Suppressor macrophage (primary cell): ENCODE data around the gene EVX2.
A peak's percentile ranks its signal among the peaks of the same experiment; 100 is the strongest.

ENCODE experiments used
- DNase-seq, 4 experiments: peaks; one replicate each; pipeline ENCODE4 v3.0.0-alpha.2; 2020 to 2022

The EVX2 gene

GRCh38 chr2:176081837-176082524, 1.8 kb downstream of the EVX2 start:
- DNase-seq: no peak

DNA sequence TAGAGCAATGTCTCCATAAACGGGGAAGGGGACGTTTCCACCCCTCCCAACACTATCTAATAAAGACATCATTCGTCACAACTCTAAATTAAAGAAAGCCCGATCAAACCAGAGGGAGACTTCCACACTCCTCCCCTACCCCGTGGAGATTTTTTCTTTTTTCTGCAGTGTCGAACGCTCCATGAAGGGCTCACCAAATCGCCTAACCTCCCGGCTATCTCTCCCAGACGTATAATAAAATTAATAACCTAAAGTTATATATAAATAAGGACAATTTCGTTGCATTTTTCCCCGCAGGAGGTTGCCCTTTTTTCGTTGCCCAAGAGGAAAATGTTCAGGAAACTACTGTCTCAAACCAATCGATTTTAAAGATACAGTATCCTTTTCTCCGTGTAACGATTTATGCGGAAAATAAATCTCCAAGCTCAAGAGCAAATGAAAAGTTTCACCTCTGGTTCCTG, 2.4 kb downstream of the EVX2 start:
- no peak for DNase-seq

GRCh38 chr2:176080540-176081375, 3.0 kb downstream of the EVX2 start:
- DNase-seq: peak in 1 of 4 experiments; percentile 16

DNA sequence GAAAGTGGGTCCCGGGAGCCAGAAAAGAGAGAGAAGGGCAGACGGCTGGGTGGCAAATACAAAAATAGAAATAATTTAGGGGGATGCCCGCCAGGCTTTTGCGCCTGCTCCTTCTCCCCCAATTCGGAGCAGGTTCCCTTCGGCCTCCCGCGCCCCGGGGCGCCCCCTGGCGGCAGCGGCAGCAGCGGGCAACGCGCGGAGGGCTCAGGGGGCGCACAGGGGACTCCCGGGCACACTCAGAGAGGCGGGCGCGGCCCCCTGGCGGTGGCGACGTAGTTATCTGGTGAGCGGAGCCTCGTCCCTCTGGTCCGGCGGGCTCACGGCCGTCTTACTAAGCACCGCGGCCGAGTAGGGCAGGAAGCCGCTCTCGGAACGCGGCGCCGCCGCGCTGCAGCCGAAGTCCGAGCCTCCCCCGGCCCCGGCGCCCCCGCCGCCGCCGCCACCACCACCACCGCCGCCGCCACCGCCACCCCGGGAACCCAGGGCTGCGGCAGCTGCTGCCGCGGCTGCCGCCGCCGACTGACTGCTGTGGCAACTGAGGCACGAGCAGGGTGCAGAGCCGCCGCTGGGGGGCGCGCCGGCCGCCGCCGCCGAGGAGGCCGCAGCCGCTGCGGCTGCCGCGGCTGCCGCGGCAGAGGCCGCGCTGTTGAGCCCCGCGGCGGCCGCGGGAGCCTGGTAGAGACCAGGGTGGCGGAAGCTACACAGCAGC, 3.8 kb downstream of the EVX2 start:
- DNase-seq: peak in 3 of 4 experiments; percentile 33 to 69 (median 46)

DNA sequence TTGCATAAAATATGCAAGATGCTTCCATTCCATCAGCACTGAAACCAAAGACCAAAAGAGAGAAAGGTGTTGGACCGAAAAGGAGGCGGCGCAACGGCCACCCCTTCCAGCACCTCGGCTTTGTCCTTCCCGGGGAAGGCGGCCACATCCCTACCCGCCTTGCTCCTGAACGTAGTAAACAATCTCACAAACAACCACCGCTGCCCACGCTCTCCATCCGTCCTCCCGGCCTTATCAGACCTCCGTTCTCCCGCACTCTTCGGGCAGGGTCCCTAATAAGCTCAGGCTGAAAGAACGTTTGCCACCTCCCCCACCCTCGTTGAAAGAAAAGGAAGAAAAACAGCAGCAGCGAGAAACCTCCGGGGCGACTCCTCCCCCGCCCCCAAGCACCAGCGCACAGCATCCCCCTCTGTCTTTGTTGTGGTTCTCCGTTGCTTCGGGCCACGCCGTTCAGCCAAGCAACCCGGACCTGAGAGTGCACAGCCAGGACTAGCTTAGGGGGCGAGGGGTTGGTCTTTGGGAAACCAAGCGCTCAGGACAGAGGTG, 4.4 kb downstream of the EVX2 start:
- DNase-seq: no peak

- no peak for DNase-seq
These were observed 5.0 kb downstream of the EVX2 start for GRCh38 chr2:176078541-176079284.

DNA sequence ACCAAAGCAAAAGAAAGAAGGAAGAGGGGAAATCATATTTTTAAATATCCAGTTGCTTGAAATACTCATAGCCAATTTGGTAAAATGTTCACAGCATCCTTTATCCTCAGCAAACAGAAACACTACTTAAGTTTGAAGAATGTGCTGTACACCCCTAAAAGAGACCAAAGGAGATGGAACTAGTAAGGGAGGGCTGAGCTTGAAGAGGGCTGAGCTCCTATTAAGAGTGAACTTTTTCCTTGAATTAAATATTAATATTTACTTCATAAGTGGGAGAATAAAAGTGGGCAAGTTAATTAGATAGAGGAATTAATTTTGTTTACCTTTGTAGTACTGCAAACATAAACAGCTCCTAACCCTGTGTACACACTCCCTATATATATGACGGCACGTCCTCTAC, 7.0 kb downstream of the EVX2 start:
- DNase-seq: no peak

GRCh38 chr2:176076063-176076462, 7.7 kb downstream of the EVX2 start:
- DNase-seq: no peak

- no peak for DNase-seq
These were observed 8.3 kb downstream of the EVX2 start for GRCh38 chr2:176075481-176075880.

DNA sequence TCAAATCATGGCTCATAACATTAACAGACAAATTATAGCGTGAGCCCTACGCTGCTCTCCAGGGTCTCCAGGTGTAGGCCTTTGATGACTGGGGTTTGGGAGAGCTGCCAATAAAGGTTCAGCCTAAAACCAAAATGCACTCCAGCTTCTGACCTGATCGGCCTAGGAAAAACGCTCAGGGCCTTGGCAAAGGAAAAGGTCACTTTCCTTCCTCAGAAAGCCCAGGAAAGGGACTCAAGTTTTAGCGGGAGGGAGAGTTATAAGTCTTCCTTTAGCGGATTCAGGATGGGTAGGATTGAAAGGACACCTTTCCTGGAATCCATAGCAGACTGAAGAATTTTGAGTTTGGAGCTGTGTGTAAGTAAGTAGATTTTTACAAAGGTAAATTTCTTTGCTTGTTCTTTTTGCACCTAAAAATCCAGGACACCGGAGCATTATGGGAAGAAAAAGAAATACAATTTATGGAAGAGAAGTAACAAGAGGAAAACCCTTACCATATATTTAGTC, 8.8 kb downstream of the EVX2 start:
- no peak for DNase-seq

DNA sequence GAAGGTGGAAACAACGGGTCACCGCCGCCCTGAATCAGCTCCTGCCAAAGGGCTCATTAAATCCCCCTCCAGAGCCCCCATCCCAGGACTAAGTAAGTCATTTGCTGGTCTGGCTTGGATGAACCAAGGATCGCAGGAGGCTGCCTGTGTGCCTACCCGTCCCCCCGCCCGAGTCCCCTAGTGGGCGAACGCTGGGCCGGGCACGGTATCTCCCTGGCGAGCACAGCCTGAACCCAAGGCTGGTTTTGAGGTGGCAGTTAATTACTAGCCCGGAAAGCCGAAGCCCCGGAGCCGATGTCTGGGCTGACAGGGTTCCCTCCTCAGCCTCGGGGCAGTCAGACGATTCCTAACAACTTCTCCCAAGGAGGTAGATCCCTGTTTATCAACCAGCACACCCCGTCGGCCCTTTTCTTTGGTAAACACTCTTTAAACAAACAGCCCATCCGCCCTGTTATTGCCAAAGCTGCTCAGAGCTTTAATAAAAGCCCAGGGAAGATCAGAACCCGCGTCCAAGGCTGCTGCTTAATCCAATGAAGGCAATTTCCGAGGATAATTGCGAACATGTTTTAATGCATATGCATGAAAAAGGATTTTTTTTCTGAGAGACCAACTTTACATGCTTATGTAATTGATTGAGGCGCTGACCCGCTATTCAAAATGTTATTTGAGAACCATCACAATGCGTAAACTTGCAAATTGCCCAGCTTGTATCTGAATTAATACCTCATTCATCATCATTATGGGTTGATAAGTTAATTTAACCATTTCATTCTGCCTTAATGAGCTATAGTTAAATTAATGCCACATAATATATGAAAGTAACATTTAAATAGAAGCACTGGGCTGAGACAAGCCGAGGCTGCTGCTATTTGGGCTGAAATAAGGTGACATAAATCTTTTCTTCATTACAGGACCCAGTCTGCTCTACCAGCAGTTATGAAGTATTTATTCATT, 10.5 kb downstream of the EVX2 start:
- no peak for DNase-seq

DNA sequence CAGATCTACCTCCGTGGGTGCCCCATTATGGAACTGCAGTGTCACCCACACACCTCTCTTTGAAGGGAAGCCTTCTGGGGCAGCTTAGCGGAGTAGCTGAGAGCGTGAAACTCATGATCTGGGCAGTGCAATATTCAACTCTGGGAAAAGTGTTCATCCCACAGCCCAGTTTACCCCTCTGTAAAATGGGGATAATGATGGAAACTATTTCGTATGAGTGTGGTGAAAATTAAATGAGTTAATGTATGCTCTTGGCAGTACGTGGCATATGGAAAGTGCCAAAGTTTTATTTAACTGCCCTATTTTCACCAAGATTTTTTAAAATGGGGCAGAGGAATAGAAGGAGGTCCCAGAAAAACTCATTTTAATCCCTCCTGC, 11.5 kb downstream of the EVX2 start:
- no peak for DNase-seq

DNA sequence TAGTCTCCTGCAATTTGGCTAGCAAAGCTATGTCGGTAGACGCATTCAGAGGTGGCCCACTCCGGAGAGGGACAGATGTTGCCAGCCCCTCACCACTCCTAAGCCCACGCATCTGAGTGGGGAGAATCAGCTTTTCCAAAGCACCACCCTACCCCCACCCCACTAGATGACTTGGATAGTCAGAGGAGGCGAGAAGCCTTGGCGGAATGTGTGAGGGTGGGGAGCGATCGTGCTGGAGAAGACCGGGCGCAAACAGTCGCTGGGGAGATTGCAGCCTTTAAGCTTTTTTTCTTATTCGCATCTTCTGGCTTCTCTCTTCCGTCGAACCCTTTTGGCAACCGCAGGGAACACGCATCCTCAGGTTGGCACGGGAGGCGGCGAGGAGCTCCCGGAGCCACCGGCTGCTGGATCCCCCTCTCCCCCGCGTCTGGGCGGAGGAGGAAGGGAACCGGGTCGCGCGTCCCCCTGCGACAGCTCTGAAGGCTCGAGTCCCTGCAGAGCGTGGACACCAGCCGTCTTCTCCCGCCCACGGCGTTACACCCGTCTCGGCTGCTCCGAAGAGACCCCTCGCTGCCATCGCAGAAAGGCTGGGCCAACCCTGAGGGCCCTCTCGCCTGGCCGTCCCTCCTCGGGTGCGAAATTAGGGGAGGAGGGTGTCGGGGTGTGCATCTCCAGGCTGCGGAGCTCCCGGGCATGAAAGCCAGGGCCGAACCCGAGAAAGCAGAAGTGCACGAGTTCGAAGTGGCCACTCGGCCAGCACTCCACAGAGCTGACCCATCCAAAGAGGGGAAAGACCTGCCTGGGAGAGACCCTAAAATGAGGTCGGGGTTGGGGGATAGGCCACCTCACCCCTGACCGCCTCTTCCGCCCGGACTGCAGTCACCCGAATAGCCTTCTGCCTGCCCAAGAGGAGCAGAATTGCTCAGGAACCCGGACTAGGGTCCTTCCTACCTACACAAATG, 12.2 kb downstream of the EVX2 start:
- no peak for DNase-seq

DNA sequence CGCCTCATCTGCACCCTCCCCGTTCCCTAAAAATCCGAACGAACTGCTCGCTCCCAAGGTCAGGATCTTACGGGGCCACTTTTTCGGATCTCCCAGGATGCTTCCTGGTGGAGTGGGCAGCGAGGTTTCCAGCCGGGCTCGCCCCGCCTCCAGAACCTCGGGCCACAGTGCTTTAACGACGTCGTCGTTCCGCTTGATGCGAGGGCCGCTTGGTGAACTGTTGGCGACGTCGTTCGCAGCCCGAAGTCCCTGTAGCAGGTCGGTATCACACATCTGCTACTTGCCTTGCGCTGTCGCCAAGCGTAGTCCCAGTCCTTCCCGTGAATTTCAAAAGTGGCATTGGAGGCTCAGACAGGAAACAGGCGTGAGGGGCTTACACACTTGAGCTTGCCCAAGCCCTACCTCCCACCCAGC, 15.3 kb downstream of the EVX2 start:
- DNase-seq: no peak

- no peak for DNase-seq
These were observed 16.0 kb downstream of the EVX2 start for GRCh38 chr2:176067589-176068418.

DNA sequence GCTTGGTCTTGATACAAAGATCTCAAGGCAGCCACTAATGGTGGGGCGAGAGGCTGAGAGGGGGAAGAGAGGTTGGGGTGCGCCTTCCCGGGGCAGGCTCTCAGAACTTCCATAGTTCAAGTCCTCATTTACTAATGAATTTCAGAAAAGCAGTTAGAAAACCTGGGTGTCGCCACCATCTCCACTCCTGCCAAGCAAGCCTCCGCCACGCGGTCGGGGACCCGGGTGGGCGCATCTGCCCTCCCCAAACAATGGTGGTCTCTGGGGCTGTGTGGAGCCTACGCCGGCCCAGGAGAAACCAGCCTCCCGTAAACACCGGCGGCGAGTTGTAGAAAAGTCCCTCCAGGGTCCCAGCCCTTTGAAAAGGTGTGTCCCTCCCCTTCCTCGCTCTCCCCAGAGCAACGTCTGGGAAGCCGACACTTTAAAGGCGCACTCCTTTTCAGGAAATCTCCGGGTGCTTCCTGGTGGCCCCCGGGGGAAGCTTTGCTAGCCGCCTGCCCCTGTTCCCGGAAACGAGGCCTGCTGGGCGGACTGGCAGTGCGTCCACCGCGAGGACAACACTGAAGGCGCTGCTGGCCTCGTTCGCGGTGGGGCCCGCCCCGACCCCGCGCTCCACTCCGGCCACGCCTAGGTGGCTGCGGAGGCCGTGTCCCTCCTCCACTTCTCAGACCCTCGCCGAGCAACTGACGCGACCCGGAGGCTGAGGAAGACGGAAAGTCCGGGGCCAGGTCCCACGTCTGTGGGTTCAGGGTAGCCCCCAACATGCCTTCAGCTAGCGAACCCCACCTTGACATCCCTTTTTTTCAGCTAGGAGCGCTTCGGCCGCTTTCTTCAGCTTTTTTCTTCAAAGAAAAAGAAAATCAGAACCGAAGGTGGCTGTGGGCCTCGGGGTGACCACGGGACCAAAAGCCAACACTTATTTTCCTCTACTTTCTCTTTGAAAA, 16.8 kb downstream of the EVX2 start:
- DNase-seq: no peak

GRCh38 chr2:176063958-176064357, 19.8 kb downstream of the EVX2 start:
- DNase-seq: no peak

- no peak for DNase-seq
These were observed 27.4 kb downstream of the EVX2 start for GRCh38 chr2:176056406-176056805.
